ENCODE measurements around the gene COG8. TPM values are rescaled to one million over a fixed set of nuclear protein-coding genes. Genes with fewer than 3 reads are reported as not detected.

COG8 gene
- total and polyA plus RNA-seq, 2 of the 8 experiments (the other 6 are each of a cell fraction or from before 2014, with no cell fraction given) = 49.1 to 55.6 TPM

DNA sequence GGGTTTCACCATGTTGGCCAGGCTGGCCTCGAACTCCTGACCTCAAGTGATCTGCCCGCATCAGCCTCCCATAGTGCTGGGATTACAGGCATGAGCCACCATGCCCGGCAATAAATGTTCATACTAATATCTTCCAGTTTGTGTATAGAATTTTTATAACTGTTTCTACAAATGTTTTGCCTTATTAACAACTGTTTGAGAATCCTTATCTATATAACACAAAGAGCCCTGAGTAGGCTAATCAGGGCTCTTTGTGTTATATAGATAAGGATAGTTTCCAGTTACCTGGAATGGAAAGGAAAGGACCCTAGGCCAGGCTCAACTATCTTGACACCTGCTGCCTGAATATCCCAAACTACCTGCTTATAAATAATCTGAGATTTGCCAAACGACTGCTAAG is 29.5 kb upstream of the COG8 start (continued):
- TF ChIP-seq CTBP2 (IDR thresholded peaks at IDR 0.05; ENCODE audit: borderline replicate concordance, insufficient read depth, insufficient read length, low read length) (no peak), CHD7 (IDR thresholded peaks at IDR 0.05; ENCODE audit: insufficient replicate concordance, low read length) (no peak), NRF1 (IDR thresholded peaks at IDR 0.05; ENCODE audit: low read depth, low read length) (no peak), EZH2 (IDR thresholded peaks at IDR 0.05; ENCODE audit: low read depth, low read length, severe bottlenecking) (no peak)
